Brain microvascular endothelial cell (primary cell): ENCODE measurements around the gene SUN3.
"Not testable (repeated sequence)": the region's sequence is repeated elsewhere in the genome, so short reads cannot be mapped to it uniquely, and the experiment has no call there.

ENCODE experiments used
- DNase-seq: peaks from one replicate; pipeline ENCODE4 v3.0.0-alpha.2; 2020
- H3K27ac ChIP-seq: fragments of 250-450 bp; sonication (Bioruptor Pico); 2 replicates; pipeline ENCODE4 v1.5.1; 2020; ENCODE audit warnings: mild to moderate bottlenecking, moderate library complexity
- H3K27me3 ChIP-seq: fragments of 250-450 bp; sonication (Bioruptor Pico); replicated peaks from 2 replicates; pipeline ENCODE4 v1.5.1; 2020; ENCODE audit warnings: mild to moderate bottlenecking
- H3K36me3 ChIP-seq: fragments of 250-450 bp; sonication (Bioruptor Pico); replicated peaks from 2 replicates; pipeline ENCODE4 v1.5.1; 2020; ENCODE audit warnings: mild to moderate bottlenecking
- H3K4me3 ChIP-seq: 2 replicates; pipeline ENCODE4 v1.5.1; 2011; ENCODE audit warnings: low read depth, mild to moderate bottlenecking, control low read depth, low read length, moderate library complexity
- CTCF ChIP-seq: IDR thresholded peaks from 2 replicates; pipeline ENCODE4 v1.5.1; 2011; ENCODE audit warnings: low read depth, mild to moderate bottlenecking, moderate library complexity, low read length, control low read depth, inconsistent platforms; ENCODE audit errors: missing control alignments
- in situ Hi-C: cut with HindIII; loops from 2 replicates; pipeline ENCODE4 v1.10.0; 2017; ENCODE audit warnings: low sequenced_read_pairs, low pct_ligation_motif_present

Gene SUN3

DNA sequence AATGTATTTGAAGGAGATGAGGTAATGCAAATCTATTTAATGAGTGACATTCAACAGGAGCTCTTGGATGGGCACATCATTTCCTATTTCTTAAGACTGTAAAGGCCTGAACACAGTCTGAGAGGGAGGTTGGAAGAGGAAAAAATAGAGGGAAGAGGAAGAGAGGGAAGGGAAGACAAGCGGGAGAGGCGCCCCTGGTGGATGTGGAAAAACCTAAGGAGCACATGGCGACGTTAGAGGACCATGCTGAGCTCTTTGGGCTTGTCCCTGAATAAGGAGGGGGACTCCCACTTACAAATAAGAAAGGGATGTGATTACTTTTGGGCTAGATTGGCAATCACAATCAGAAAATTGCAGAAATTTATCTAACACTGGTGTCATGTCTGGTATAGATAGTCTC is 19.6 kb downstream of the SUN3 start:
- TF ChIP-seq CTCF, result no peak
- Histone ChIP-seq H3K27ac (no peak overlapping the region), H3K36me3 (no peaks in the 10 kb centered on the region), H3K4me3 (no peak overlapping the region), H3K27me3 (no peaks in the 10 kb centered on the region)
- no peak for DNase-seq
- in situ Hi-C loops, result no loop called here

DNA sequence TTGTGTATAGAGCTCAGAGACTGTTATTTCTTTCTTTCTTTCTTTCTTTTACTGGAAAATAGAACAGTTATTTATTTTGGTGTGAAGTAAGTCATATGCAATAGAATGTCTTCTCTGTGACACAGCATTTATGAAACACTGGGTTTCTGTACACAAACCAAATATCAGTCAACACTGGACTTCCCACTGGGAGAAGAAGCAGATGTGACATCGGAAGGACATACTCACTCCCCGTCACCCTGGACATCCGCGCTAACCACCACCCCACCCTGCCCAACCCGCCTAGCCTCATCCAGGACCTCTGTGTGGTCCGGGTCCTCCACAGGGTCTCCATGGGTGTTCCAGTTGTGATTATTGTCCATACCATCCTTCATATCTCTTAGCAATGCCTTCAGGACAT is 22.0 kb downstream of the SUN3 start:
- Histone ChIP-seq H3K27ac (no peak overlapping the region), H3K27me3 (no peaks in the 10 kb centered on the region), H3K4me3 (no peak overlapping the region), H3K36me3 (no peaks in the 10 kb centered on the region)
- in situ Hi-C loops, result no loop called here
- no peak for DNase-seq
- TF ChIP-seq CTCF, result no peak

DNA sequence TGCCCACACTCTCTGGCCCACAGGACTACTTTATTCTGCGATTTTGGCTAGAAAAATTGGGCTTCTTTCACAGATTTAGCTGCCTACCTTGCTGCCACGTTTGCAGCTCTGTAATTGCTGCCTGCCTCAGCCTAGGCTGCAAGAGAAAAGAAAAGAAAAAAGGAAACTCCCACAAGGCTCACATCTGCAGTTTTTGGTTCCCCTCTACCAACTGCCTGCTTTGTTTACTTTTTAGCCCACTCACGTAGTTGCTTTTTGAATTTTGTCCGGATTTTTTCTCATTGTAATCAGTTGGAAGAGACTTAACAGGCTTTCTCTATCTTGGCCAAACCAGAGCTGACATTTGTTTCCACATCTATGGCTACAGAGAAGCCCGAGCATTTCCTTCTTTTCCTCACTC is 24.3 kb downstream of the SUN3 start:
- in situ Hi-C loops, result no loop called here
- TF ChIP-seq CTCF, result no peak
- Histone ChIP-seq H3K36me3 (no peaks in the 10 kb centered on the region), H3K27ac (no peak overlapping the region), H3K4me3 (no peak overlapping the region), H3K27me3 (no peaks in the 10 kb centered on the region)
- DNase-seq, result no peak

DNA sequence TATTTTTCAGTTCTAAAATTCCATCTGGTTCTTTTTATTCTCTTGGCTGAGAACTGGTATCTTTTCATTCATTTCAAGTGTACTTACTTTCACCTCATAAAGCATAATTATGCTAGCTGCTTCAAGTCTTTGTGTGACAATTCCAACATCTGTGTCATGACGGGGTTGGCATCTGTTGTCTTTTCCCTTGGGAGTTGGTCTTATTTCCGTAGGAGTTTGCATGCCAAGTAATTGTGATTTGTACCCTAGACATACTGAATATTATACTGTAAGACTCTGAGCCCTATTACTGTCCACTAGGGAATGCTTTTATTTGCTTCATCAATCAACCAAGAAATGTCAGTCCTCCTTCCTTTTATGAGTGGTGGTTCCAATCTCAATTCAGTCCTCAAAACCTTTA is 24.9 kb downstream of the SUN3 start:
- TF ChIP-seq CTCF, result no peak
- in situ Hi-C loops, result no loop called here
- H3K36me3 ChIP-seq, result no peaks in the 10 kb centered on the region
- no peak overlapping the region for H3K27ac ChIP-seq
- no peaks in the 10 kb centered on the region for H3K27me3 ChIP-seq
- no peak for DNase-seq
- no peak overlapping the region for H3K4me3 ChIP-seq

- H3K4me3 ChIP-seq, H3K36me3 ChIP-seq, H3K27me3 ChIP-seq, in situ Hi-C loops: not testable (repeated sequence)
- H3K27ac ChIP-seq, result peak overlapping the region; percentile 45
- peak; percentile 73 for DNase-seq
These were observed 28.7 kb downstream of the SUN3 start for GRCh38 chr7:48000164-48000563.

DNA sequence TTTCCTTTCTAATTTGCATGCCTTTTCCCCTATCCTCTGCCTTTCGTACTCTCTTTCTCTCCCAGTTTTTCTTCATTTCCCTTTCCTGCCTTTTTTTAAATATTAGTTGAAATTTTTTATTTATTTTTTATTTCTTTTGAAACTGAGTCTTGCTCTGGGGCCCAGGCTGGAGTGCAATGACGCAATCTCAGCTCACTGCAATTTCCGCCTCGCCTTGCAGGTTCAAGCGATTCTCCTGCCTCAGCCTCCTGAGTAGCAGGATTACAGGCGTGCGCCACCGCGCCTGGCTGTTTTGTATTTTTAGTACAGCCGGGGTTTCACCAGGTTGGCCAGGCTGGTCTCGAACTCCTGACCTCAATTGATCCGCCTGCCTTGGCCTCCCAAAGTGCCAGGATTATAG is 29.5 kb downstream of the SUN3 start:
- Histone ChIP-seq H3K27ac (no peak overlapping the region), H3K4me3 (no peak overlapping the region), H3K27me3 (no peaks in the 10 kb centered on the region), H3K36me3 (no peaks in the 10 kb centered on the region)
- no peak for DNase-seq
- TF ChIP-seq CTCF, result no peak
- in situ Hi-C loops, result loop anchor here (25.0 kb wide), 1 partner anchor 113 kb away; no protein-coding TSS in a partner anchor

DNA sequence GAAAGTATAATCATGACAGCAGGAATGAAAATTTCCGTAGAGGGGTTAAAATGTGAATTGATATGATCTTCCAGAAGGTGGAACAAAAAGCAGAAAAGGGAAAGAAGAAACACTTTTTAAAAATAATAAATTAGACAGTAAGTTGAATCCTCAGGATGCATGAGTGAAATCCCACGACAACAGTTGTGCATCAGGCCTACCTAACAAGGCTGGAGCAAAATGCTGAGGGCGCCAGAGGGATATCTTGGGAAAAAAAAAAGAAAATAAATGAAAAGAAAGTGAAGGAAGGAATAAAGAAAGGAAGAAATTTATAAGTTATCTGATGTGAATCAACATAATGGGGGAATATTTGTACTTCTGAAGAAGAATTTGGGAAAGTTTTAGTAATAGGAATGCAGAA is 36.5 kb downstream of the SUN3 start:
- in situ Hi-C loops, result loop anchor here (25.0 kb wide), 1 partner anchor 120 kb away; no protein-coding TSS in a partner anchor
- peak; percentile 22 for TF ChIP-seq CTCF
- H3K36me3 ChIP-seq, result no peaks in the 10 kb centered on the region
- H3K4me3 ChIP-seq, result no peak overlapping the region
- H3K27me3 ChIP-seq, result no peaks in the 10 kb centered on the region
- DNase-seq, result no peak
- peak overlapping the region; percentile 17 for H3K27ac ChIP-seq
